Liver (tissue), 9 donors: ENCODE measurements around the gene DYSF. TPM values are rescaled to one million over a fixed set of nuclear protein-coding genes. Genes with fewer than 3 reads are reported as not detected.

ENCODE experiments used
- DNase-seq: peaks from one replicate; pipeline ENCODE4 v3.0.0-alpha.2; 2017; ENCODE audit warnings: low spot score
- H3K27ac ChIP-seq, 2 donors: one replicate each; pipeline ENCODE4 v1.7.0; 2013; ENCODE audit warnings: inconsistent platforms in 2 of 2, low read length in 2 of 2, control low read depth in 1 of 2, low read depth in 1 of 2, mild to moderate bottlenecking in 1 of 2
- H3K27me3 ChIP-seq, 4 donors: one replicate each; pipeline versions ENCODE4 v1.6.1 to v1.7.0; 2013; ENCODE audit warnings: low read length in 3 of 4, inconsistent platforms in 1 of 4, mild to moderate bottlenecking in 1 of 4, moderate library complexity in 1 of 4; ENCODE audit not compliant: control insufficient read depth in 4 of 4, insufficient read depth in 4 of 4
- H3K36me3 ChIP-seq, 4 donors: one replicate each; pipeline versions ENCODE4 v1.6.1 to v1.7.0; 2013; ENCODE audit warnings: low read length in 3 of 4, mild to moderate bottlenecking in 3 of 4, low read depth in 1 of 4, moderate library complexity in 1 of 4; ENCODE audit not compliant: control insufficient read depth in 4 of 4, insufficient read depth in 3 of 4
- H3K4me1 ChIP-seq, 4 donors: one replicate each; pipeline versions ENCODE4 v1.6.1 to v1.7.0; 2013; ENCODE audit warnings: low read length in 3 of 4, mild to moderate bottlenecking in 3 of 4, moderate library complexity in 1 of 4; ENCODE audit not compliant: control insufficient read depth in 4 of 4, insufficient read depth in 4 of 4
- H3K4me3 ChIP-seq, 3 donors: one replicate each; pipeline versions ENCODE4 v1.6.1 to v1.7.0; 2013; ENCODE audit warnings: low read length in 3 of 3, control low read depth in 1 of 3, low read depth in 1 of 3, mild to moderate bottlenecking in 1 of 3
- H3K9ac ChIP-seq, 2 donors: one replicate each; pipeline ENCODE4 v1.7.0; 2013; ENCODE audit warnings: low read length in 2 of 2, mild to moderate bottlenecking in 2 of 2, moderate library complexity in 2 of 2, control low read depth in 1 of 2, low read depth in 1 of 2
- H3K9me3 ChIP-seq, 4 donors: one replicate each; pipeline versions ENCODE4 v1.6.1 to v1.7.0; 2013; ENCODE audit warnings: low read length in 3 of 4; ENCODE audit not compliant: control insufficient read depth in 4 of 4
- ATF3 ChIP-seq: IDR thresholded peaks from 2 replicates; pipeline ENCODE4 v1.6.1; 2016; ENCODE audit warnings: antibody characterized with exemption
- CTCF ChIP-seq: fragments of 150-350 bp; IDR thresholded peaks from 2 replicates; pipeline ENCODE4 v1.5.1; 2017; ENCODE audit warnings: improper control_type of control experiment, low read depth, low read length; ENCODE audit not compliant: missing input control
- EGR1 ChIP-seq, 2 donors: IDR thresholded peaks; 2 replicates each; pipeline ENCODE4 v1.6.1; 2016 to 2018; ENCODE audit warnings: antibody characterized with exemption in 2 of 2, low read depth in 2 of 2
- FOXA1 ChIP-seq: IDR thresholded peaks from 2 replicates; pipeline ENCODE4 v1.6.1; 2016; ENCODE audit warnings: antibody characterized with exemption
- FOXA2 ChIP-seq: IDR thresholded peaks from 2 replicates; pipeline ENCODE4 v1.6.1; 2016; ENCODE audit warnings: antibody characterized with exemption
- GABPA ChIP-seq, 2 donors: IDR thresholded peaks in 1 of 2; conservative IDR thresholded peaks in 1 of 2; 2 replicates each; pipeline ENCODE4 v1.6.1; 2016; ENCODE audit warnings: antibody characterized with exemption in 2 of 2, mild to moderate bottlenecking in 1 of 2, moderate library complexity in 1 of 2
- HNF4A ChIP-seq, 2 donors: conservative IDR thresholded peaks; 2 replicates each; pipeline ENCODE4 v1.6.1; 2016; ENCODE audit warnings: antibody characterized with exemption in 2 of 2, mild to moderate bottlenecking in 2 of 2
- HNF4G ChIP-seq: IDR thresholded peaks from 2 replicates; pipeline ENCODE4 v1.6.1; 2016; ENCODE audit warnings: antibody characterized with exemption
- JUND ChIP-seq, 2 donors: IDR thresholded peaks; 2 replicates each; pipeline ENCODE4 v1.6.1; 2016; ENCODE audit warnings: antibody characterized with exemption in 2 of 2
- MAX ChIP-seq: IDR thresholded peaks from 2 replicates; pipeline ENCODE4 v1.6.1; 2016; ENCODE audit warnings: antibody characterized with exemption
- RAD21 ChIP-seq, 2 donors: IDR thresholded peaks; 2 replicates each; pipeline ENCODE4 v1.6.1; 2016; ENCODE audit warnings: antibody characterized with exemption in 2 of 2, mild to moderate bottlenecking in 2 of 2
- REST ChIP-seq: IDR thresholded peaks from 2 replicates; pipeline ENCODE4 v1.6.1; 2016; ENCODE audit warnings: antibody characterized with exemption, mild to moderate bottlenecking
- RXRA ChIP-seq, 2 donors: IDR thresholded peaks; 2 replicates each; pipeline ENCODE4 v1.6.1; 2017 to 2018; ENCODE audit warnings: antibody characterized with exemption in 2 of 2, mild to moderate bottlenecking in 1 of 2
- SP1 ChIP-seq: IDR thresholded peaks from 2 replicates; pipeline ENCODE4 v1.6.1; 2018; ENCODE audit warnings: antibody characterized with exemption, mild to moderate bottlenecking
- TAF1 ChIP-seq: conservative IDR thresholded peaks from 2 replicates; pipeline ENCODE4 v1.6.1; 2016; ENCODE audit warnings: antibody characterized with exemption, mild to moderate bottlenecking
- YY1 ChIP-seq: IDR thresholded peaks from 2 replicates; pipeline ENCODE4 v1.6.1; 2016; ENCODE audit warnings: antibody characterized with exemption, mild to moderate bottlenecking
- ZBTB33 ChIP-seq: IDR thresholded peaks from 2 replicates; pipeline ENCODE4 v1.6.1; 2016; ENCODE audit warnings: antibody characterized with exemption
- WGBS: extraction: QIAGEN DNeasy Blood & Tissue Kit; methylation state at CpG from one replicate; pipeline ENCODE4 v1.1.7; 2013; 5-methylcytosine and 5-hydroxymethylcytosine counted together
- polyA plus RNA-seq, 2 donors: library from polyadenylated mRNA; stranded (reverse) in 1 of 2; unstranded in 1 of 2; fragments of 200-250 nt in 1 of 2; fragments of >200 nt in 1 of 2; fragmentation: Nextera tagmentation in 1 of 2; extraction: Ambion mirVana in 1 of 2; gene quantifications; one replicate each; pipeline versions ENCODE4 v1.2.1 to v1.2.3, GENCODE V29; 2013 to 2015
- total RNA-seq, 2 donors: library from RNA; depleted of rRNA; stranded (reverse); fragments of >200 nt; gene quantifications; one replicate each; pipeline ENCODE4 v1.2.3, GENCODE V29; 2014
- donor health status: healthy.
- donor health status: healthy.
- donor health status: healthy.
- donor health status: healthy.
- donor health status: healthy.

DYSF gene
- total and polyA plus RNA-seq, 4 donors: 8.5 to 20.8 (median 13.6) TPM

GRCh38 chr2:71570951-71571460 is 117.6 kb downstream of the DYSF start:
- no peaks in the 10 kb centered on the region for H3K9me3 ChIP-seq
- no peak overlapping the region for H3K9ac ChIP-seq
- no peaks in the 10 kb centered on the region for H3K4me1 ChIP-seq
- no peak for TF ChIP-seq SP1
- no peak for TF ChIP-seq FOXA1
- TF ChIP-seq ZBTB33: no peak
- no peak for TF ChIP-seq HNF4G
- TF ChIP-seq CTCF: no peak
- TF ChIP-seq RXRA (IDR thresholded peaks at IDR 0.05): no peak
- no peak for TF ChIP-seq FOXA2
- no peak for TF ChIP-seq MAX
- no peak for TF ChIP-seq RAD21 (IDR thresholded peaks at IDR 0.05)
- TF ChIP-seq GABPA (IDR thresholded peaks at IDR 0.05 in 1 of 2, conservative IDR thresholded peaks at IDR 0.05 in 1 of 2): no peak
- no peak for TF ChIP-seq REST
- no peak for TF ChIP-seq TAF1
- no peak for TF ChIP-seq HNF4A (conservative IDR thresholded peaks at IDR 0.05)
- no peak for TF ChIP-seq JUND (IDR thresholded peaks at IDR 0.05)
- TF ChIP-seq EGR1 (IDR thresholded peaks at IDR 0.05; ENCODE audit: low read depth in 2 of 2): no peak
- TF ChIP-seq ATF3: no peak
- no peak for TF ChIP-seq YY1
- DNase-seq: no peak
- peaks cover 10 to 45% (median 23%) of the 10 kb centered on the region in 4 donors for H3K36me3 ChIP-seq
- no peak overlapping the region for H3K4me3 ChIP-seq
- no peaks in the 10 kb centered on the region for H3K27me3 ChIP-seq
- H3K27ac ChIP-seq: no peak overlapping the region
- WGBS: 99% methylated on average over 2 of the region's 2 CpGs
